GM21825 (cell line): ENCODE results near the gene ZNF552.

Experiments used
- ATAC-seq: cut with Tn5 transposase; IDR thresholded peaks from one replicate; pipeline ENCODE4 v1.9.1; 2021; ENCODE audit warnings: mild to moderate bottlenecking, moderate library complexity; ENCODE audit not compliant: unreplicated experiment

Gene ZNF552

DNA sequence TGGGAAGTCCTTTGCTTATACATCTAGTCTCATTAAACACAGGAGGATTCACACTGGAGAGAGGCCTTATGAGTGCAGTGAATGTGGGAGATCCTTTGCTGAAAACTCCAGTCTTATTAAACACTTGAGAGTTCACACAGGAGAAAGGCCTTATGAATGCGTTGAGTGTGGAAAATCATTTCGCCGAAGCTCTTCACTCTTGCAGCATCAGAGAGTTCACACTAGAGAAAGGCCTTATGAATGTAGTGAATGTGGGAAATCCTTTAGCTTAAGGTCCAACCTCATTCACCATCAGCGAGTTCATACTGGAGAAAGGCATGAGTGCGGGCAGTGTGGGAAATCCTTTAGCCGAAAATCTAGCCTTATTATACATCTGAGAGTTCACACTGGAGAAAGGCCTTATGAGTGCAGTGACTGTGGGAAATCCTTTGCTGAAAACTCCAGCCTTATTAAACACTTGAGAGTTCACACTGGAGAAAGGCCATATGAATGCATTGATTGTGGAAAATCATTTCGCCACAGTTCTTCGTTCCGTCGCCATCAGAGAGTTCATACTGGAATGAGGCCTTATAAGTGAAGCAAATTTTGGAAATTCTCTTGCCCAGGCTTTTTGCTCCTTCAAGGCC is 35.4 kb downstream of the ZNF552 start:
- ATAC-seq = no peak

DNA sequence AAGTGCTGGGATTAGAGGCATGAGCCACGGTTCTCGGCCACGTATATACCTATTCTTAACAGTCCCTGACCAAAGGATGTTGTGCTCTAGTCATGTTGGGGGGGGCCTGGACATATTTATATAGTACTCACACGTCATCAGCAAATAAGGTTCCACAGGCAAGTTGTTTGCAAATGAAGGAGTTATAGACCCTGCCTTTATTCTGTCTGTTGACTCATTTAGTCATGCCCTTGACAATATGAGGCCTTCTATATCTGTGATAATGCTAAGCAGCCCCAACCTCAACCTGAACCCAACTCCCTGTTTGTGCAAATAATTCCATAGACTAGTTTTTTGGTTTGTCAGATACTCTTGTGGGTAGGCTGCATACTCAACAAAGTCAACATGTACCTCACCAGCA is 36.4 kb downstream of the ZNF552 start:
- ATAC-seq = no peak

DNA sequence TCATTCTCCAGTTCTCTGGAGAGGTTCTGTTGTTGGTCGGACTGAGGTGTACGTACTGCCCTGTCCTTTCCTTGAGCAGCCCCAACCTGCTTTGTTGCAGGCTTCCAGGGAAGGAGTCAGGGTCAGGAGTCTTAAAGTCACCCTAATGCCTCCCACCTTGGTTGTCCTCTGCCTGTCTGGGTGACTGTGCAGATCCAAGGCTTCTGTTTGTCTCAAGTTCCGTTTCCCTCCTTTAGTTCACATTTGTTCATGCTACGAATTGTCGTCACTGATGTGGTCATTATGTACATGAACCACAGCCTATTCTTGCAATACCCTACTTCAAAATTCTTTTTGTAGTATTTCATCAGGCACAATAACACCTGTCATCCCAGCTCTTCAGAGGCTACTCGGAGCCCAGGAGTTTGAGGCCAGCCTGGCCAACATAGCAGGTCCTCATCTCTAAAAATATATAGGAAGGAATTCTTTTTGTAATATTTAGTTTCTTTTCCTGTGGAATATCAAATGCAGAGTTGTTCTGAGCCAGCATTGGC is 37.9 kb downstream of the ZNF552 start:
- ATAC-seq = no peak

DNA sequence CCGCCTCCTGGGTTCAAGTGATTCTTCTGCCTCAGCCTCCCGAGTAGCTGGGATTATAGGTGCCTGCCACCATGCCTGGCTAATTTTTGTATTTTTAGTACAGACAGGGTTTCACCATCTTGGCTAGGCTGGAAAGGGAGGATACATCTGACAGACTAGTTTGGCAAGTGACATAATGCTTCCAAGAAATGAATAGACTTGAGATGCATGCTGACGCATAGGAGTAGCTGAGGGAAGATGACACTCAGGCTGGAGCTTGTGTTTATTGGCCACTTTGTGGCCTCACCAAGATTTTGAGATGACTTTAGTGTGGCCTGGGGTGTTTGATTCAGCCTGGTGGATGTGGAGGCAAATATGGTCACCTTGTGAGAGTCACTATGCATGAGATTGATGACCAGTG is 41.2 kb downstream of the ZNF552 start:
- no peak for ATAC-seq

DNA sequence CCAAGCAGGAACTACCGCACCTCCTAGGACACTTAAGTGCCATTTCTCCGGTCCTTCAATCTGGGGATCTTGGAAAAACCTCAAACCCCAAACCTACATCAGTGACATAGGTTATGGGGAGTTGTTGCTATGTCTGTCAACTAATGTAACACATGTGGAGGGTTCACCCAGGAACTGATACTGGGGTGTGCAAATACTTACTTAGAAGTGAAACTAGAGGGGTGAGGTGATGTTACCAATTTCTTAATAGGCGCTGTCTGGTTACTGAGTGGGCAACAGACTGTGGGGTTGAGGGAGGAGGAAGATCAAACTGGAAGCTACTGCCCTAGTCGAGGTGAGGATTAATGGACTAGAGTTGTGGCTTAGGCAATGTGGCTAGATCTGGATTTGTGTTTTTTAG is 43.3 kb downstream of the ZNF552 start:
- ATAC-seq = no peak

DNA sequence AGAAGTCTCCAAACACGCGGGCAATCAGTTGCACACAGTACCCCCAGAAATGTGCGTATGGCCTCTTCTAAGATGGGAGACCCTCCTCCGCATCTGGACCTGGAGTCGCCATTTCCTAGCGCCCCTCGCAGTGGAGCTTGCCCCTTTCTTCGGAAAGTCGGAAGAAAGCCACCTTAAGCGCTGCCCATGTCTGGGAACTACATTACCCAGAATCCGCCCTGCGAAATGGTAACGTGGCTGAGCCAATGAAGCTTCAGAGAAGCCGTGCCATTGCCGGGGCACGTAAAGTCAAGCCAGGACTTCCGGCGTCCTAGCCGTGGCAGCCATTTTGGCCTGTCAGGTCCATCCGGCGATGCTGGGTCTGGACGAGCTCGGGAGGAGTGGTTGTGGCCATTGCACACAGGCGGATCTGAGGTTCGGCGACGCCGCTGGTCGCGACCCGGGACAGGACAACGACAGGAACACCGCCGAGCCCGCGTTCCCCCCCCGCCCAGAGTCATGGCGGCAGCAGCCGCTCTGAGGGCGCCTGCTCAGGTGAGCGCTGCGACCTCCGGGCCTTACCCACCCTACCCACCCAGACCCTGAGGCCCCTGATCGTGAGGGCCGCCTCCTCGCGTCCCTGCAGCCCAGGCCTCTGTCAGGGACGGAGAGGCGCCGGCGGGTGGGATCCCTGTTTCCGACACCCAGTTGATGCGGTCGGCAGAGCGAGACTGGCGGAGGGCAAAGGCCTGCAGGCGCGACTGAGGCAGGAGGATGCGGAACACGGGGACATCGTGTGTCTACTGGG is 45.2 kb downstream of the ZNF552 start, which contains the start of gene ZNF586:
TSS of gene ZNF586 (plus strand) at position 332 of the 787 bp plus-strand sequence. CDS start at position 499, 167 bp downstream.
- ATAC-seq = peak; percentile 98

DNA sequence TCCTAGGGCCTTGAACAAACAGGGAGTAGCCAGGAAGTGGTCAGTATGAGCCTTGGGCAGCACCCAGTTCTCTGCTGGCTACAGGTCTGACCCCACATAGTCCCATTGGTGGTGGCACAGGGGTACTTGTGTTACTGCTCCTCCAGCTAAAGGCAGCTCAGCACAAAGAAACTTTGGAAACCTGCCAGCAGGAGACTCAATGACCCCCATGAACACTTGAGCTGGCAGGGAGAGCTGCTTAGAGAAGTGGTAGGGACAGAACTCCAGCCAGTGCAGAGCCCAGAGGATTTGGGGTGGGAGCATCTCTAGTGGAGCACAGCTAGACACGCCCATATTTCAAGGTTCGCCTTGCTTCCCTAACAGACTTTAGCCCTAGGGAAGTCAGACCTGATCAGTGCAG is 55.6 kb downstream of the ZNF552 start:
- no peak for ATAC-seq

DNA sequence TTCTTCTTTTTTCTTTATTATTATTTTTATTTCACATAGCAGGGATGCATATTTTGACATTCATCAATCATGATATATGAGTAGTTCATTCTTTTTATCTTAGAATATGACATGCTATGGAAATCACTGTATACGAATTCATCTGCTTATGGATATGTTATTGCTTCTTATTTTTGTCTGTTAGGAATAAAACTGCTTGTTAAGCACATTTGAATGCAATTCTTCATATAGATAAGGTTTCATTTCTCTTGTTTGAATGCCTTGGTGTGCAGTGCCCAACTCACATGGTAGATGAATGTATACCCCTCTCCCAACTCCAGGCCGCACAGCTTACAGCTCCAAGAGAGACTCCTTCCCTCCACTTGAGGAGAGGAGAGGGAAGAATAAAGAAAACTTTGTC is 56.8 kb downstream of the ZNF552 start:
- ATAC-seq = no peak
